GM12873 (cell line): ENCODE results near the gene NRG4.

Experiments
- CTCF ChIP-seq: IDR thresholded peaks from 2 replicates; pipeline ENCODE4 v1.5.1; 2012; ENCODE audit warnings: low read depth, mild to moderate bottlenecking, moderate library complexity, low read length, control low read depth; ENCODE audit not compliant: insufficient read depth; ENCODE audit errors: missing control alignments

The NRG4 gene

GRCh38 chr15:76056931-76057330, 44.7 kb upstream of the NRG4 start:
- TF ChIP-seq CTCF: no peak

- no peak for TF ChIP-seq CTCF
Observed at GRCh38 chr15:76038512-76038911, 26.3 kb upstream of the NRG4 start.

GRCh38 chr15:76035593-76035992, 23.4 kb upstream of the NRG4 start:
- no peak for TF ChIP-seq CTCF

- no peak for TF ChIP-seq CTCF
Observed at GRCh38 chr15:76034111-76034510, 21.9 kb upstream of the NRG4 start.

GRCh38 chr15:76033438-76033837, 21.2 kb upstream of the NRG4 start:
- TF ChIP-seq CTCF: no peak

- TF ChIP-seq CTCF: no peak
Observed at GRCh38 chr15:76032046-76032445, 19.8 kb upstream of the NRG4 start.

- TF ChIP-seq CTCF: no peak
Observed at GRCh38 chr15:76024021-76024768, 12.0 kb upstream of the NRG4 start.
